ENCODE data around the gene DDI2. TPM values are rescaled to one million over a fixed set of nuclear protein-coding genes. Genes with fewer than 3 reads are reported as not detected.

DDI2 gene
- total RNA-seq, 1 experiment from 2014 or later, result 27.0 TPM

- intact Hi-C loops (cut with micrococcal nuclease; ENCODE audit: unreplicated experiment), result no loop called here
- CTCF ChIA-PET, result no interaction called here
- DNase-seq, result no peak
- TF ChIP-seq CTCF (IDR thresholded peaks at IDR 0.05; ENCODE audit: unreplicated experiment), result no peak
- Mint-ChIP-seq H3K27ac (ENCODE audit: unreplicated experiment) (no peak overlapping the region), H3K27me3 (ENCODE audit: unreplicated experiment) (no peaks in the 10 kb centered on the region), H3K4me1 (ENCODE audit: low read depth, unreplicated experiment) (no peaks in the 10 kb centered on the region), H3K36me3 (ENCODE audit: insufficient read depth, unreplicated experiment) (peaks cover 2% of the 10 kb centered on the region), H3K9me3 (ENCODE audit: low read depth, unreplicated experiment) (no peaks in the 10 kb centered on the region), H3K4me3 (ENCODE audit: low read depth, unreplicated experiment) (no peak overlapping the region)
- BruUV-seq (replicated peaks), result no TSS peak
These were observed 73.1 kb downstream of the DDI2 start for GRCh38 chr1:15690317-15690716.

GRCh38 chr1:15691434-15692032, 74.3 kb downstream of the DDI2 start:
- H3K4me1 Mint-ChIP-seq (ENCODE audit: low read depth, unreplicated experiment), result no peaks in the 10 kb centered on the region
- no peak for DNase-seq
- H3K36me3 Mint-ChIP-seq (ENCODE audit: insufficient read depth, unreplicated experiment), result no peaks in the 10 kb centered on the region
- H3K4me3 Mint-ChIP-seq (ENCODE audit: low read depth, unreplicated experiment), result no peak overlapping the region
- no peak for TF ChIP-seq CTCF (IDR thresholded peaks at IDR 0.05; ENCODE audit: unreplicated experiment)
- no peaks in the 10 kb centered on the region for H3K9me3 Mint-ChIP-seq (ENCODE audit: low read depth, unreplicated experiment)
- no TSS peak for BruUV-seq (replicated peaks)
- no peak overlapping the region for H3K27ac Mint-ChIP-seq (ENCODE audit: unreplicated experiment)
- no peaks in the 10 kb centered on the region for H3K27me3 Mint-ChIP-seq (ENCODE audit: unreplicated experiment)
- CTCF ChIA-PET, result no interaction called here
- intact Hi-C loops (cut with micrococcal nuclease; ENCODE audit: unreplicated experiment), result no loop called here

GRCh38 chr1:15692121-15692682, 74.9 kb downstream of the DDI2 start:
- H3K36me3 Mint-ChIP-seq (ENCODE audit: insufficient read depth, unreplicated experiment), result no peaks in the 10 kb centered on the region
- H3K27me3 Mint-ChIP-seq (ENCODE audit: unreplicated experiment), result no peaks in the 10 kb centered on the region
- no peaks in the 10 kb centered on the region for H3K9me3 Mint-ChIP-seq (ENCODE audit: low read depth, unreplicated experiment)
- H3K4me3 Mint-ChIP-seq (ENCODE audit: low read depth, unreplicated experiment), result no peak overlapping the region
- no peak overlapping the region for H3K27ac Mint-ChIP-seq (ENCODE audit: unreplicated experiment)
- no peaks in the 10 kb centered on the region for H3K4me1 Mint-ChIP-seq (ENCODE audit: low read depth, unreplicated experiment)
- intact Hi-C loops (cut with micrococcal nuclease; ENCODE audit: unreplicated experiment), result no loop called here
- CTCF ChIA-PET, result no interaction called here
- TF ChIP-seq CTCF (IDR thresholded peaks at IDR 0.05; ENCODE audit: unreplicated experiment), result no peak
- no peak for DNase-seq
- no TSS peak for BruUV-seq (replicated peaks)

- no peak for TF ChIP-seq CTCF (IDR thresholded peaks at IDR 0.05; ENCODE audit: unreplicated experiment)
- Mint-ChIP-seq H3K27me3 (ENCODE audit: unreplicated experiment) (no peaks in the 10 kb centered on the region), H3K9me3 (ENCODE audit: low read depth, unreplicated experiment) (no peaks in the 10 kb centered on the region), H3K4me3 (ENCODE audit: low read depth, unreplicated experiment) (no peak overlapping the region), H3K4me1 (ENCODE audit: low read depth, unreplicated experiment) (no peaks in the 10 kb centered on the region), H3K27ac (ENCODE audit: unreplicated experiment) (no peak overlapping the region), H3K36me3 (ENCODE audit: insufficient read depth, unreplicated experiment) (no peaks in the 10 kb centered on the region)
- CTCF ChIA-PET, result no interaction called here
- BruUV-seq (replicated peaks), result no TSS peak
- no peak for DNase-seq
- intact Hi-C loops (cut with micrococcal nuclease; ENCODE audit: unreplicated experiment), result no loop called here
These were observed 76.1 kb downstream of the DDI2 start for GRCh38 chr1:15693371-15693770.

Data from Calu3 (cell line).